GM19468 (cell line): ENCODE results near the gene ATF7.
"Not testable (repeated sequence)": the region's sequence is repeated elsewhere in the genome, so short reads cannot be mapped to it uniquely, and the experiment has no call there.

Source experiments
- ATAC-seq: cut with Tn5 transposase; IDR thresholded peaks from one replicate; pipeline ENCODE4 v1.9.1; 2021; ENCODE audit warnings: mild to moderate bottlenecking, moderate library complexity, moderate number of reproducible peaks; ENCODE audit not compliant: unreplicated experiment; ENCODE audit errors: extremely low read depth

Gene ATF7

GRCh38 chr12:53625946-53626701 lies at the start of gene ATF7:
TSS of gene ATF7 (minus strand) at chr12:53626382. CDS start at chr12:53601000, 25,382 bp downstream.
- peak; percentile 94 for ATAC-seq

- no peak for ATAC-seq
Measured at GRCh38 chr12:53674977-53675700, 49.0 kb upstream of the ATF7 start.

GRCh38 chr12:53670971-53671370 lies 44.8 kb upstream of the ATF7 start:
- ATAC-seq = no peak

GRCh38 chr12:53670308-53670707 lies 44.1 kb upstream of the ATF7 start:
- no peak for ATAC-seq

DNA sequence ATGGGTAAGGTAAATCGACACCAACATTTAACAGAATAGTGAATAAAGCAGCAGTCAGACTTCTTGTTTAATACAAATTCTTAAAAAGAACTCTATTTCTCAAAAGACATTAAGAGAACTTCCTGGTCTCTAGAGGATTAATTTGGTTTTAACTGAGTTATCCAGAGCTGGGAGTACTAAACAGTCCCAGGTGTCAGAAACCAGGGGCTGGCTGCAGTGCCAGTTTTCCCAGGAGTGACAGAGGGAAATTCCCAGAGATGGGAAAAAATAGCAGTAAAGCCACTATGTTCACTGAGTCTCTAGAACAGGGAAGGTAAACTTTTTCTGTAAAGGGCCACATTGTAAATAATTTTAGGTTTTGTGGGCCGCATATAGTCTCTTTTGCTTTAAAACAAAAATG lies 40.9 kb upstream of the ATF7 start:
- ATAC-seq = no peak

- ATAC-seq = no peak
Measured at GRCh38 chr12:53664936-53665335, 38.8 kb upstream of the ATF7 start.

DNA sequence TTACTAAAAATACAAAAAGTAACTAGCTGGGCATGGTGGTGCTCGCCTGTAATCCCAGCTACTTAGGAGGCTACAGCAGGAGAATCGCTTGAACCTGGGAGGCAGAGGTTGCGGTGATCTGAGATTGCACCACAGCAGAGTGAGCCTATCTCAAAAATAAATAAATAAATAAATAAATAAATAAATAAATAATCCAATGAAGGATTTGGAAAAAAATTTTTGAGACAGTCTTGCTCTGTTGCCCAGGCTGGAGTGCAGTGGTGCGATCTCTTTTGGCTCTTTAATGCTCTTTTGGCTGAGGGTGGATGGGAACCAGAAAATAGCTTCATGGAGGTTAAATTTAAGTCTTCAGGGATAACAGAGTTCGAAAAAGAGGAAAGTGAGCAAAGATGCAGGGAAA lies 38.0 kb upstream of the ATF7 start:
- ATAC-seq = no peak

DNA sequence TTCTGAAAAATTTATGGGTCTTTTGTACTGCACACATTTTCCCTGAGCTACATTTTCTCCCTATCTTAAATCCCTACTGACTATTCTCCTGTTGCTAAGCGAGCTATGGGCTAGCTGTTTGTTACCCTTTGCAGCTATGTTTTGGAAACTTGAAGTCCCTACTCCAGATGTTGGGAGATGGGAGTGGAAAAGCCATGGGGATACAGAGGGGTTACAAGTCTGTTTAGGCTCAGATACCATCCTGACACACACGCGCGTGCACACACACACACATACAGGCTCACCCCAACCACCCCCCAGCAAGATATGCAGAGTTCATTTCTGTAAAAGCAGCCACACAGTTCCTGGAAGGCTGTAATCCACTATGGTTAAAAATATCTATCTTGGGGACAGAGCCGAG lies 33.9 kb upstream of the ATF7 start:
- ATAC-seq = no peak

GRCh38 chr12:53659571-53659981 lies 33.4 kb upstream of the ATF7 start:
- no peak for ATAC-seq

DNA sequence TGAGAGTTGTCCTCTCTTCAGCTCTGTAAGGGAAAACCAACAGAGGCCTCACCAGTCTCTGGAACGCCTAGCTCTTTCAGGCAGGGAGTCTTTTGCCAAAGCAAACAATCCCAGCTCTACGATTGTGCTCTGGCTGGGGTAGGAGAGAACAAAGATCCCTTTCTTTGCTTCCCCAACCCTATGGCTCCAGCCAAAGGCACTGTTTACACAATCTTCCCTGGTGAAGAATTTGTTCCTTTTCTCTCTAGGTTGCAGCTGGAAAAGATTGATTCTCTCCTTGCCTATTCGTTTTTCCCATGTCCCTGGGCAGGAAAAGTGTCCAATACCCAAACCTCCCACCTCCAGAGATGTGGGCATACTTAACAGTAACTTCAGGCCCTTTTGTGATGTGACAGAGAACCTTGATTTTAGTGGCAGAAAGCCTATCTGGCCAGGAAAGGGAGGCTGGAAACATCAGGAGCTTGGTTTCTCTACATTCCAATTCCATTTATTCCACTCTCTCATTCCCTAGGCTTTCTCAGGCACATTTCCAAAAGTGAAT lies 32.9 kb upstream of the ATF7 start:
- no peak for ATAC-seq

DNA sequence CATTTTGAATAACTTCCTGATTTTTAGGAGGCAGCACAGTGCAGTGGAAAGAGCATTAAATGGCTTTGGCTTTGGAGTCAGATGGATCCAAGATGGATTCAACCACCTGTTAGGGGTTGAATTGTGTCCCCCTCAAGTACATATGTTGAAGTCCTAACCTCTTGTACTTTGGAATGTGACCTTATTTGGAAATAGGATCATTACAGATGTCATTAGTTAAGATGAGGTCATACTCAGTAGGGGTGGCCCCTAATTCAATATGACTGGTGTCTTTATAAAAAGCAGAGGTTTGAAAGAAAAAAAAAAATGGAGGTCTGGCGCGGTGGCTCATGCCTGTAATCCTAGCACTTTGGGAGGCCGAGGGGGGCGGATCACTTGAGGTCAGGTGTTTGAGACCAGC lies 30.9 kb upstream of the ATF7 start:
- ATAC-seq = no peak

DNA sequence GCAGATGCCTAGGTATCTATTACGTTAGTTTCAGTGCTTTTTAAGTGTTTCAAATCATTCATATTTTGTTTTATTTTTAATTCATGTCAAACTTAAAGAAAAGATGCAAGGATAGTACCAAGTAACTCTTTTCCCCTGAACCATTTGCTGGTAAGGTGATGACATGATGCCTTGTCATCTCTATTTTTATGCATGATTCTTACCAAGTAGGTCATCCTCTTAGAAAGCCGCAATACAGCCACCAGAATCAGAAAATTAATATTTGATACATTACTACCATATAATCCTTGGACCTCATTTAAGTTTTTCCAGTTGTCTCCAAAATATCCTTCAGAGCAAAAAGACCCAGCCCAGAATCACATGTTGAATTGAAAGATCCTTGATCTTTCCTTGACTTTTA lies 27.4 kb upstream of the ATF7 start:
- ATAC-seq = no peak

GRCh38 chr12:53652366-53652765 lies 26.2 kb upstream of the ATF7 start:
- no peak for ATAC-seq

DNA sequence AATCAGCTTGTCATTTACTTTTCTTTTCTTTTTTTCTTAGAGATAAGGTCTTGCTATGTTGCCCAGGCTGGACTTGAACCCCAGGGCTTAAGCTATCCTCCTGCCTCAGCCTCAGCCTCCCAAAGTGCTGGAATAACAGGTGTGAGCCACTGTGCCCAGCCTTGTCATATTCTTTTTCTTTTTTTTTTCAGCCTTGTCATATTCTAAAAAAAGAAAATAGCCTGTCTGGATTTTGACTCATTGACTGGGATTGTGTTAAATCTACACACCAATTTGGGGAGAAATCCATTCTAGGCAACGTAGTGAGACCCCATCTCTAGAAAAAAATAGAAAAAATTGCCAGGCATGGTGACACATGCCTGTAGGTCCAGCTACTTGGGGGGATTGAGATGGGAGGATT lies 25.6 kb upstream of the ATF7 start:
- ATAC-seq = no peak

GRCh38 chr12:53646300-53646699 lies 20.1 kb upstream of the ATF7 start:
- ATAC-seq = not testable (repeated sequence)

GRCh38 chr12:53645165-53645564 lies 19.0 kb upstream of the ATF7 start:
- ATAC-seq = no peak

GRCh38 chr12:53644133-53644532 lies 18.0 kb upstream of the ATF7 start:
- ATAC-seq = no peak

DNA sequence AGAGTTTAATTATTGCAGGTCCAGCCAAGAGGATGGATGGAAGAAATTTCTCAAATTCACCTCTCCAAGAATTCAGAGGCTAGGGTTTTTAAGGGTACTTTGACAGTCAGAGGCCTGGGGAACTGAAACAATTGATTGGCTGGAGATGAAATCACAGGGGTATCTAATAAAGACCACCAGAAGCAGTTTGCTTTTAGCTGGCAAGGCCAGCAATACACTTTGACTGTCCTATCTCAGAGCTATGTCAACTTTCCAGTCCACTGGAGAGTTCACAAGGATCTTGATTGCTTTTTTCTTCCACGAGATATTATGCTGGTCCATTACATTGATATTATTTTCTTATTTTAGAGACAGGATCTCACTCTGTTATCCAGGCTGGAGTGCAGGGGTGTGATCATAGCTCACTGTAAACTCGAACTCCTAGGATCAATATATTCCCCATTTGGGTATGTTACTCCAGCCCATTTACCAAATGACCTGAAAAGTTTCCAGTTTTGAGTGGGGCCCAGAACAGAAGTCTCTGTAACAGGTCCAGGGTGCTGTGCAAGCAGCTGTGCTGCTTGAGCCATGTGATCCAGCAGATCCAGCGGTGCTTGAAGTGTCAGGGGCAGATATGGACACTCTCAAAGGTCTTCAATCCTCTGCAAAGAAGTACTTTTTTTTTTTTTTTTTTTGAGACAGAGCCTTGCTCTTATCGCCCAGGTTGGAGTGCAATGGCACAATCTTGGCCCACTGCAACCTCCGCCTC lies 17.2 kb upstream of the ATF7 start:
- ATAC-seq = no peak

- ATAC-seq = no peak
Measured at GRCh38 chr12:53638057-53638456, 11.9 kb upstream of the ATF7 start.

DNA sequence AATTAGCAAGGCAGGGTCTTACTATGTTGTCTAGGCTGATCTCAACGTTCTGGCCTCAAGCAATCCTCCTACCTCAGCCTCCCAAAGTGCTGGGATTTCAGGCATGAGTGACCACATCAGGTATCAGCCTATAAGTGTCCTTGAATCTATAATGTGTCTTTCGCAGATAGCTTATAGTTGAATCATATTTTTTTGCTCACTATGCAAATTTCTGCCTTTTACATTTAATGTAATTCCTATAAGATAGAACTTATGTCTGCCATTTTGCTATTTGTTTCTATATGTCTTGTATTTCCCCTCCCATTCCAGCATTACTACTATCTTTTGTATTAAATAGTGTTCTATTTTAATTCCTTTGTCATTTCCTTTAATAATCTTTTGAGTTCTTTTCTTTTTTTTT lies 10.5 kb upstream of the ATF7 start:
- ATAC-seq = no peak

- not testable (repeated sequence) for ATAC-seq
Measured at GRCh38 chr12:53635708-53636107, 9.5 kb upstream of the ATF7 start.
